ENCODE measurements around the gene CALML4. TPM values are rescaled to one million over a fixed set of nuclear protein-coding genes. Genes with fewer than 3 reads are reported as not detected.
A peak's percentile ranks its signal among the peaks of the same experiment; 100 is the strongest.
"Not testable (repeated sequence)": the region's sequence is repeated elsewhere in the genome, so short reads cannot be mapped to it uniquely, and the experiment has no call there.

The CALML4 gene
- total RNA-seq, 4 donors from 2014 or later, result 0.88 to 13.8 (median 8.3) TPM

DNA sequence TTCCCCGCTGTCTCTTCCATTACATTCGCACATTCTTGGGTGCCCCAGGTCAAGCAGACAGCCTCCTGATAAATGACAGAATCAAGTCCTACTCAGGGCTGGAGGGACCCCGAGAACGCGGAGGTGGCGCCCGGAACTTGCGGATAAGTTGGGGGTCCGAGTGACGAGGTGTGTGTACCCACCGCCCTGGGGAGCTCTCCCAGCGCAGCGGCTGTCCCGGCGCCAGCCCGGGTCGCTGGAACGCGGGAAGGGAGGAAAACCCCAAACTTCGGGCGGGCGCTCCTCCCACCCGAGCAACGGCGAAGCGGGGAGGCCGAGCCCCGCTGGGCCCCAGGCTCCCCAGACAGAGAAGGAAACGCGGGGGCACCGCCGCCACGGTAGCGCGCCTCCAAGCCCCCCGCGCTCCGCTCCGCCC is 23.8 kb upstream of the CALML4 start:
- Histone ChIP-seq H3K27ac (peak overlapping the region; percentile 71 to 86), H3K27me3 (no peaks in the 10 kb centered on the region), H3K9me3 (no peaks in the 10 kb centered on the region), H3K4me1 (peaks cover 0 to 5% of the 10 kb centered on the region in 2 donors), H3K4me3 (peak overlapping the region; percentile 74 to 90), H3K36me3 (no peaks in the 10 kb centered on the region)
- DNase-seq, result peak in 1 of 2 donors; percentile 25
- intact Hi-C loops (cut with DNase I; ENCODE audit: low total_unique reads), result no loop called here
- TF ChIP-seq POLR2A (IDR thresholded peaks at IDR 0.05), result no peak
- TF ChIP-seq, protein P1, sequence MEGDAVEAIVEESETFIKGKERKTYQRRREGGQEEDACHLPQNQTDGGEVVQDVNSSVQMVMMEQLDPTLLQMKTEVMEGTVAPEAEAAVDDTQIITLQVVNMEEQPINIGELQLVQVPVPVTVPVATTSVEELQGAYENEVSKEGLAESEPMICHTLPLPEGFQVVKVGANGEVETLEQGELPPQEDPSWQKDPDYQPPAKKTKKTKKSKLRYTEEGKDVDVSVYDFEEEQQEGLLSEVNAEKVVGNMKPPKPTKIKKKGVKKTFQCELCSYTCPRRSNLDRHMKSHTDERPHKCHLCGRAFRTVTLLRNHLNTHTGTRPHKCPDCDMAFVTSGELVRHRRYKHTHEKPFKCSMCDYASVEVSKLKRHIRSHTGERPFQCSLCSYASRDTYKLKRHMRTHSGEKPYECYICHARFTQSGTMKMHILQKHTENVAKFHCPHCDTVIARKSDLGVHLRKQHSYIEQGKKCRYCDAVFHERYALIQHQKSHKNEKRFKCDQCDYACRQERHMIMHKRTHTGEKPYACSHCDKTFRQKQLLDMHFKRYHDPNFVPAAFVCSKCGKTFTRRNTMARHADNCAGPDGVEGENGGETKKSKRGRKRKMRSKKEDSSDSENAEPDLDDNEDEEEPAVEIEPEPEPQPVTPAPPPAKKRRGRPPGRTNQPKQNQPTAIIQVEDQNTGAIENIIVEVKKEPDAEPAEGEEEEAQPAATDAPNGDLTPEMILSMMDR (IDR thresholded peaks at IDR 0.05), result no peak

DNA sequence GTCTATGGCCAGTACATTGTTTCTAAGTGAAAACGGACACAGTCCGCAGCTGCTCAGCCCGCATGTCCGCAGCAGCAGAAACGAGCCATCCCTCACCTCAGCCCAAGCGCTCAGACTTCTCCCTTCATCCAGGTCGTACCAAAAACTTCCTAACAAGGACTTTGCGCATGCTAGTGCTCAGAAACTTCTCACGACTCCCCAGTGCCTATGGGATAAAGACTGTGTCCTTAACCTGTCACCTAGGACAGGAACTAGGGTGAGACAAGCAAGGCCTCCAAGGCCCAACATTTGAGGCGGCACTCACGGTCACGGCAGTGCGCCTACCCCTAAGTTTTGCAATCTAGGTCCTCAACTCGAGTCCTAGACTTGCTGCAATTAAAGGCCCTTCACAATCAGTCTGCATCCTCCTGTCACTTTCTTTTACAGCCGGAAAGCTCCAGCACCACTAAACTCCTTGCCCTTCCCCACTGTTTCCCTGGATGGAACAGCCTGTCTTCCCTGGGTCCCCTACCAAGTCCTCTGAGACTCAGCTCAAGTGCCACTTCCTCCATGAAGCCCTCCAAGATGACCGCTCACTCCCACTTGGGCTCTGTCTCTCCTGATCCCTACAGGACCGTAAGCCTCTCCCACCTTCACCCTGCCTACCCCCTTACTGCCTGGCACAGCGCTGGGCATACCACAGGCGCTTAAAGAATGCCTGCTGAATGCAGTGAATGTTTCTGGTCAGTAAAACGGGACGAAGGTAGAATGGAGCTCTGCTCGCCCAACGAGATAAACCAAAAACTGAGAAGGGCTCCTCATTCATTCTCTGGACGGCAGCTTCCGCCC is 23.2 kb upstream of the CALML4 start:
- H3K4me3 ChIP-seq, result peak overlapping the region; percentile 74 to 90
- intact Hi-C loops (cut with DNase I; ENCODE audit: low total_unique reads), result no loop called here
- H3K4me1 ChIP-seq, result peaks cover 0 to 5% of the 10 kb centered on the region in 2 donors
- no peaks in the 10 kb centered on the region for H3K27me3 ChIP-seq
- peak overlapping the region in 1 of 2 donors; percentile 71 for H3K27ac ChIP-seq
- TF ChIP-seq POLR2A (IDR thresholded peaks at IDR 0.05), result no peak
- TF ChIP-seq, protein P1 (IDR thresholded peaks at IDR 0.05), result no peak
- H3K36me3 ChIP-seq, result no peaks in the 10 kb centered on the region
- DNase-seq, result no peak
- no peaks in the 10 kb centered on the region for H3K9me3 ChIP-seq

DNA sequence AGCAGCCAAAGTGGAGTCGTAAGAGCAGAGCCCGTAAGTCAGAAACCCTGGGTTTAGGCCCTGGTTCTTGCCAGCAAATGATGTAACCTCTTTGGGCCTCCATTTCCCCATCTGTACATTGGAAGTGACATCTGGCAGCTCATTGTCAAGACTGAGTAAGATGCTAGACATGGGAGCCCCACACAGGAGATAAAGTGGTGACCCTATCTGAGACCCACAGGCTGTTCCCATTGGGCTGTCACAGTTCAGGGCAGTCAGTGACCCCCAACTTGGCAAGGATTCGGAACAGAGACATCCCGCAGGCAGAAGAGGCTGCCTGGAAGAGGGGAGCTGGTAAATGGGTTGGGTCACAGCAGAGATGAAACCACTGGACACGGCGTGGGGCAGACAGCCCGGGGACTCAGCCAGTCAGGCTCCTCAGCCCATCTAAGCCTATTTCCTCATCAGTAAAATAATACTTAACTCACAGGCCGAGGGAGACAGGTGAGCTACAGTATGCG is 22.6 kb upstream of the CALML4 start:
- H3K27me3 ChIP-seq, result no peaks in the 10 kb centered on the region
- intact Hi-C loops (cut with DNase I; ENCODE audit: low total_unique reads), result no loop called here
- DNase-seq, result no peak
- H3K9me3 ChIP-seq, result no peaks in the 10 kb centered on the region
- H3K27ac ChIP-seq, result no peak overlapping the region
- no peaks in the 10 kb centered on the region for H3K36me3 ChIP-seq
- peaks cover 0 to 5% of the 10 kb centered on the region in 2 donors for H3K4me1 ChIP-seq
- no peak overlapping the region for H3K4me3 ChIP-seq
- TF ChIP-seq, protein P1 (IDR thresholded peaks at IDR 0.05), result no peak
- TF ChIP-seq POLR2A (IDR thresholded peaks at IDR 0.05), result no peak

DNA sequence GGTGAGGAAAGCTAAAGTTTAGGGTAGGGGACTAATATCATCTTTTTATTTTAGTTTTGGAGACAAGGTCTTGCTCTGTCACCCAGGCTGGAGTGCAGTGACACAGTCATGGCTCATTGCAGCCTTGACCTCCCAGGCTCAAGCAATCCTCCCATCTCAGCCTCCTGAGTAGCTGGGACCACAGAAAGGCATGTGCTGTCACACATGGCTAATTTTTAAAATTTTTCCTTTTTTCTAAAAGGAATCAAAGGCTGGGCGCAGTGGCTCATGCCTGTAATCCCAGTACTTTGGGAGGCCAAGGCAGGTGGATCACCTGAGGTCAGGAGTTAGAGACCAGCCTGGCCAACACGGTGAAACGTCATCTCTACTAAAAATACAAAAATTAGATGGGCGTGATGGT is 20.3 kb upstream of the CALML4 start:
- H3K4me3 ChIP-seq; H3K9me3 ChIP-seq; DNase-seq; H3K4me1 ChIP-seq; intact Hi-C loops (cut with DNase I; ENCODE audit: low total_unique reads); H3K27ac ChIP-seq; H3K27me3 ChIP-seq; H3K36me3 ChIP-seq: not testable (repeated sequence)

DNA sequence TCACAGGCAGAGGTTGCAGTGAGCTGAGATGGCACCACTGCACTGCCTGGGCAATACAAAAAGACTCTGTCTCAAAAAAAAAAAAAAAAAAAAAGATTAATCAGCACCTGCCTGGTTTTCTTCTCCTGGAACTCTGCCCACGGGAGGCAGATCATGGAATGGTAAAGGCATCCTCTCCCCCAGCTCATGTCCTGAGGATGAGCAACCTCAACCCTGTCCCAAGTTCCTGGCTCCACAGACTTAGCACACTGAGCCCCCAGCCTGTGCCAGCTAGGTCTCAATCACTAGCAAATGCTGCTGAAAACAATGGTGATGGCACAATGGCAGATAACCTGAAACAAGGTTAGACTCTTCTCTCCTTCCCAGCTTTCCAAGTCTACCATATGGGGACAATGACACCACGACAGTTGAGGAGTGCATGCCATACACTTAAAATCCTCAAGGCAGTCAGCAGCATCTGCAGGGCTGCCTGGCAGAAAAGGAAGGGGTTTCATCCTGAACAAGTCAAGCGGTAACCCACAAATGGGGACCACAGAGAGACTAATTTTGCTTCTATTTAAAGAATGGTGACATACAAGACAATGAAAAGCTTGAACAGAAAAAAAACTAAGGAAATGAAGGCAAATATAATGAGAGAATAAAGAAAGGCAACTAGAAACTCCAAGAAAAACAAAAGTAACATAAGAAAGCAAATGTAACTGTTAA is 19.6 kb upstream of the CALML4 start:
- Histone ChIP-seq H3K36me3 (no peaks in the 10 kb centered on the region), H3K4me1 (no peaks in the 10 kb centered on the region), H3K4me3 (no peak overlapping the region), H3K27ac (no peak overlapping the region), H3K27me3 (no peaks in the 10 kb centered on the region), H3K9me3 (no peaks in the 10 kb centered on the region)
- intact Hi-C loops (cut with DNase I; ENCODE audit: low total_unique reads), result no loop called here
- TF ChIP-seq, protein P1 (IDR thresholded peaks at IDR 0.05), result no peak
- no peak for TF ChIP-seq POLR2A (IDR thresholded peaks at IDR 0.05)
- DNase-seq, result no peak
